ENCODE results near the gene HUWE1. TPM values are rescaled to one million over a fixed set of nuclear protein-coding genes. Genes with fewer than 3 reads are reported as not detected.
A peak's percentile ranks its signal among the peaks of the same experiment; 100 is the strongest.

The HUWE1 gene
- total RNA-seq, 1 donor, result 105 TPM

DNA sequence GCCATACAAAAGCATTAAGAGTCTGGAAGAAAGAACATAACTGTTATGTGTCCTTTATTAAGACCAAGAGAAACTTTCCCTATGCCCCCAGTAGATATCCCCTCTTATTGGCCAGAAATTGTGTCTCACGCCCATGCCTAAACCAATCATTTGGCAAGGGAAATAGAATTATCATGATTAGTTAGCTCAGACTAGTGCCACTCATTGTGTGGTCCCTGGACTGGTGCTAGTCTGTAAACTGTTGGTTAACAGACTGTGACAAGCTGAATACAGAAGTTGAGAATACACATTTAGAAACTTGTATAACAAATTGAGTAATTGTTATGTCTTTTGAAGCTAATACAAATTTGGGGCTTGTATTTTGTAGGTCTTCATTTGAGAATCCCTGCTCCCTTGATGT is 8.1 kb upstream of the HUWE1 start:
- DNase-seq (ENCODE audit: low read depth in 2 of 3, low spot score in 2 of 3), result no peak

DNA sequence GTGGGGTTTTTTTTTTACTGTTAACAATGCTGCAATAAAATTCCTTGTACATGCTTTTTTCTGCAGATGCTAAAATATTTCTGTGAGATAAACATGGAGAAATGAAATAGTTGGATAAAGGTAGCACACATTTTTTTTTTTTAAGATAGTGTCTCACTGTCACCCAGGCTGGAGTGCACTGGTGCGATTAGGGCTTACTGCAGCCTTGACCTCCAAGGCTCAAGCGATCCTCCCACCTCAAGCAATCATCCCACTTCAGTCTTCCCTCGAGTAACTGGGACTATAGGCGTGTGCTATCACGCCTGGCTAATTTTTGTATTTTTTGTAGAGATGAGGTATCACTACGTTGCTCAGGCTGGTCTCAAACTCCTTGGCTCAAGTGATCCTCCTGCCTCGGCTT is 1.8 kb upstream of the HUWE1 start:
- DNase-seq (ENCODE audit: low read depth in 2 of 3, low spot score in 2 of 3), result no peak

DNA sequence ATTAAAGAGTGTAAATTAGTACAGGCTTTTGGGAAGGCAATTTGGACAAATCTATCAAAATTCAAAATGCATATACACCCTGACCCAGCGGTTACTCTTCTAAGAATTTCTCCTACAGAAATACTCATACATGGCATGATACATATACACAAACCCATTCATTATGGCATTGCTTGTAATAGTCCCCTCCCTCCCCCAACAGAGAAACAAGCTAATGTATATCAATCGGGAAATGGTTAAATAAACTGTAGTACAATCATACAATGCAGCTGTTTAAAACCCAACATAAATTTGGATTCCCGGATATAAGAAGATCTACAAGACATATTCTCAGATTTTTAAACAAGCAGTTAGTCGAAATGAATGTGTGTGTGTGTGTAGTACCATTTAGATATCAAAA is 808 bp downstream of the HUWE1 start:
- no peak for DNase-seq (ENCODE audit: low read depth in 2 of 3, low spot score in 2 of 3)

DNA sequence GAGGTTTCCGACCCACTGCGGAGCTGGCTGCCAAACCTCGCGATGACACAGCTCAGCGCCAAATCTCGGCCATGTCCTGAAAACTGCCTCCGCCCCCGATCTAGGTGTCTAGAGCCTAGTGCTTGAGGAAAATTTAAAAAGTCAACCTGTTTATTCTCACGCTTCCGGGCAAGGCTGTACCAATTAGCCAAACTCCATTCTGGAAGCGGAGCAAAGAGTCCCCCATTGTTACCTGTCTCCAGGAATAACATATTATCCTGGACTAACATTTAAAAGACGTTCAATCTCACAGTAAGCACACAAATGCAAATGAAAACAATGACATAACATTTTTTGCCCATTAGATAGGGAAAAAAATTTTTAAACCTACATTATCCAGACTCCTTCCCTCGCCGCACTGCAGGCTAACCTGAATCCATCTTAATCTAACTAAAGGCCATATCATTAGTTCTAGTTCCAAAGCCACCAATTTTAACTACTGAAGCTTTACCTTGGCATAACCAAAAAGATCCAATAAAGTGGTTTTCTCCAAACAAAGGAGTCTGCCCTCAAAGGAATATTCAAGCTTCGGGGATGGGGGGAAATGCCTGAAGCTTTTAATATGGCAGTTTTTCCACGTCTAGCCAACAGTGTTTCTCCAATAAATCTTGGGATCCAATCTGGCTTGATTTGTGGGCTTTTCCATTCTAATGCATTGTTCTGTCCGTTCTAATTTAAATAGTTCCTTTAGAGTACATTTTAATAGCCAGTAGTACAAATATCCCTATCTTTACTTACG is 1.9 kb downstream of the HUWE1 start:
- no peak for DNase-seq (ENCODE audit: low read depth in 2 of 3, low spot score in 2 of 3)

DNA sequence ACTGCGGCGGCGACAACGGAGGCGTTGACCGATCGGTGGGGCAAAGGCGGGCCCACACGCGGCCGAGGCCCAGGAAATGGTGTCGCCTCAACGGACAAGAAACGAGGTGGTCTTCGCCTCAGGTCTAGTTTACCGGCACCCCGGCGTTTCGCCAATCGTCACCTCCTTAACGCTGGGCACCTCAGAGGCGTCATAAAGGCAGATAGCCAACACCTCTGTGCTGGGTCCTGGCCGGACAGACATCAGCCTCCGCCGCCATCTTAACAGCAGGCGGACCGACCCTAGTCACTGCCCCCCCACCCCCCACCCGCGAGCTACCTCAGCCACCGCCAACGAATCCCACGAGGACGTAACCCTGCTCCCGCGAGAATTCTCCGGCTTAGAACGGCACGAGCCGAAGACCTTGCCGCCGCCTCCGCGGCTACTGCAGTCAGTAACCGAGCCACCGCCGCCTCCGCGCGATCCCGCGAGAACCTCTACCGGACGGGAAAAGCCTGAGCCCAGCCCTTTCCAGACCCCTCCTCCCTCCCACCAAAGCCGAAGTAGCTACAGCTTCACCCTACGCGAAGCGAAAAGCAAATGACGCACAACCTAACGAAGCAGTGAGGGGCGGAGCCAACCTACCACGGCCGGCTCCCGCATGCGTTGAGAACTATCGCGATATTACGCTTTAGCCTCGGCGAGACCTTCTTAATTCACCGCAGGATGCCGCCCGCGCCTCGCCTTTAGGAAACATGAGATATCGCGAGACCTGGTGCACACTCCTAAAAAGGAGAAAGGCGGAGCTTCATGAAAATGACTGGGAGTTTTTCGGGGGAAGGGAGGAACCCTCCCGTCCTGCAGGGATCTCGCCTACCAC is 2.7 kb downstream of the HUWE1 start:
- DNase-seq (ENCODE audit: low read depth in 2 of 3, low spot score in 2 of 3), result peak; percentile 82 to 98 (median 96)

DNA sequence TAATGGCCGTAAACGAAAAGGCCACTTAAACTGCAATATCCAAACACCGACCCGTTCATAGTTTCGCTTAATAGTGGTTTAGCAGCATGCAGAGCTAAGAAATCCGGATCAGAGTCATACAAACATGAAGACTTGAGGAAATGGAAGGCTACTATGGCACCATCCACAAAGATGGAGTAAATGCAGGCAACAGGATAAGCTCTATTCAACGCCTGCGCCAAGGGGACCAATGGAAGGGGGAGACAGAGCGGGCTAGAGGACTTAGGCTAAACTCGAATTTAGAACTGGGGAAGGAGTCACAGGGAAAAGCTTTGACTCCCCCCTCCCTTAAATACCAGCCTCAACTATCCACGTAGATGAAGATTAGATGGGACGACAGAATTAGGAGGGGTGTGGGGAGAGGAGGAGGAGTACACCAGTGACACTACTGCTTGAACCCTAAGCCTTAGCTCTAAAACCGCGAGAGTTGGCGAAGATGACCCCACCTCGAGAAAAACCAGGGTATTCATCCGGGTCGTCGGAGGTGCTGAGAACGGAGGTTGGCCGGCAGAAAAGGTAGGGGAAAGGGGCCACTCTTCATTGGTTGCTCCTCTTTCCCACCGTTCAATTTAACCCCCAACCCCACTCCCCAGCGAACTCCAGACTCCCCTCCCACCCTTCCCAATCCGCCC is 3.5 kb downstream of the HUWE1 start:
- peak in 2 of 3 donors; percentile 43 to 72 for DNase-seq (ENCODE audit: low read depth in 2 of 3, low spot score in 2 of 3)

DNA sequence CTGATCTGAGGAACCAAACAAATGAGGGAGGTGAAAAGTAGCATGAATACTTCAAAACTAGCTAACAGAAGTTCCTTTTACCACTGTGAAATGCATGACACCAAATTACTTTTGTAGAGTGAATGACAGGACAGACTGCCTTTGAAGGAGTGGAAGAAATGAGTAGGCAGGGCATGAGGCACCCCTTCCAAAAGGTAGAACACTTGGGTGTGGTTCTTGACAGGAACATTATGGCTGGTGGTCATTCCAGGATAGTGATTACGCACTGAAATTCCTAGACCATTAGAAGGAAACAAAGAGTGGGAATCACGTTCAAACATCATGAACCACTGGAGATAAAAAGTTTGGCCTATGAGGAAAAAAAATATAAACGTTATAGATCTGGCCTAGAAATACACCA is 4.9 kb downstream of the HUWE1 start:
- DNase-seq (ENCODE audit: low read depth in 2 of 3, low spot score in 2 of 3), result no peak

DNA sequence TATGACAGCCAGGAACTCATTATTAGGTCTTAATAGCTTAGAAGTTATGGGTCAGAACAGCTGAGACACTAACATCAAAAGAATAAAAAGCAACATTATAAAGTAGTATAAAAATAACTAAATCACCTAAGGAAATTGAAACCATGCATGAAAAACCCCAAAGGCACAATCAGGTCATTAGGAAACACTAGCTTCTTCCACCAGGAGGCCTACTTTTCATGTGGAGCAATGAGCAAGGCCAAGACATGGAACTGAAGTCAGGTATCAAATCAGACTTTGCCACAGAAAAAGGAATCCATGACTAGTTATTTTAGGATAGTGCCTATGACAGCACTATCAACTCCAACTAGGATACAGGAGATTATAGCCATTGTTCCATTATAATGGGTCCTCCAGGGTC is 7.9 kb downstream of the HUWE1 start:
- peak in 2 of 3 donors; percentile 17 to 50 for DNase-seq (ENCODE audit: low read depth in 2 of 3, low spot score in 2 of 3)

DNA sequence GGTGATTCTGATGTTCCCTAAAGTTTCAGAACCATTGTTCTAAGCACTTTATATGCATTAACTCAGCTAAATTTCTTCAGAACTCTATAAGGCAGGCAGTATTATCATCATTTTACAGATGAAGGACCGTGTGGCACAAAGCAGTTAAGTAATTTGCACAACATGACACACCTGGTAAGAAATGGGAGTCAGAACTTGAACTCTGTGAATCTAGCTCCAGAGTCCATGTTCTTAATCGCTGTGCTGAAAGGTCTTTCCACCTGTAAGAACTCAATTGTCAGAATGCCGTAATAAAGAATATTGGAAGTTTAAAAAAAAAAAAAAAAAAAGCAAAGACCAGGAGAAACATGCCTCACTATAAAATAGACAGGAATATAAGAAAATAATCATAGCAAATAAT is 9.2 kb downstream of the HUWE1 start:
- no peak for DNase-seq (ENCODE audit: low read depth in 2 of 3, low spot score in 2 of 3)

DNA sequence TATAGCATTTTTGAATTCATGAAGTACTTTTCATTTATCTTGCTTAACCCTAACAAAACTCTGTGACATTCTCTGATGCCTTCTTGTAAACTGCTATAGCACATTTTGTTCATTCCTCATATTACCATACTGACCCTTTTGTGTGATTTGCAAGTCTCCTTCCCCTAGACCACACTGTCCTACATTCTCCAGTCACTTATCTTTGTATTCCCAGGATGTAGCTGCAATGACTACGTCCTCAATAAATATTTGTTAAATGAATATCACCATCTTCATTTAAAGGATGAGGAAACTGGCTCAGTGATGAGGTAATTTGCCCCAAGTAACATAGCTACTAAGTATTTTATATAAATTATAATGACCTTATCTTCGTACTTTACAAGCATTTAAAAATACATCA is 11.9 kb downstream of the HUWE1 start:
- DNase-seq (ENCODE audit: low read depth in 2 of 3, low spot score in 2 of 3), result no peak

DNA sequence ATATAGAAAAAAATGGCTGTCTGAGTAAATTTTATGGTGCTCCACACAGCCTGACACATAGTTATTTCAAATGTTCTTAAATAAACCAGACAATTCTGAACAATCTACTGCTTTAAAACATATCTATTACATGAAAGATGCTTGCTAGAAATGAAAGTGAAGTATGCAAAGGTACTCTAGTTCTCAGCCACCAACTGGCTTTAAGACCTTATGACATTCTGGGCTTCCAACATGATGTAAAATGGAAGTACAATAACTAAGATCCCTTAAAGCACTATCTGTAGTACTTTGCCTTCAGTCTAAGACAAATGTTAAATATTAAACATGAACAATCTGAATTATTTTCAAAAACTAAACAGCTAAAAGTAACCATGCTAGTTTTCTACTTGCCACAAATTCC is 17.3 kb downstream of the HUWE1 start:
- no peak for DNase-seq (ENCODE audit: low read depth in 2 of 3, low spot score in 2 of 3)

DNA sequence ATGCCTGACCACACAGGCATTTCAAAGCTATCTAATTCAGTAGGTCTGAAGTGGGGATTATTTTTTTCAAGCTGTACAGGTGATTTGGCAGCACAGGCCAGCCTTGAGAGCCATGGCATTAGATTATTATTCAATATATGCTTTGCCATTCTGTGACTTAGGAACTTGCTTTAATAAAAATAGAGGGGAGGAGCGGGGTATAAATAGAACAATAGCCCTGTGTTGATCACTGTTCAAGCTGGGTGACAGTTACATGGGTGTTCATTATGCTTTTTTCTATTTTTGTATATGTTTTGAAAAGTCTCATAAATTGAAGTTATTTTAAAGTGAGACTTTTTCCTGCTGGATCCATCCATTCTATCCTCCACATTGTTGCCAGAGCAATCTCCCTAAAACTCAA is 20.3 kb downstream of the HUWE1 start:
- DNase-seq (ENCODE audit: low read depth in 2 of 3, low spot score in 2 of 3), result no peak

DNA sequence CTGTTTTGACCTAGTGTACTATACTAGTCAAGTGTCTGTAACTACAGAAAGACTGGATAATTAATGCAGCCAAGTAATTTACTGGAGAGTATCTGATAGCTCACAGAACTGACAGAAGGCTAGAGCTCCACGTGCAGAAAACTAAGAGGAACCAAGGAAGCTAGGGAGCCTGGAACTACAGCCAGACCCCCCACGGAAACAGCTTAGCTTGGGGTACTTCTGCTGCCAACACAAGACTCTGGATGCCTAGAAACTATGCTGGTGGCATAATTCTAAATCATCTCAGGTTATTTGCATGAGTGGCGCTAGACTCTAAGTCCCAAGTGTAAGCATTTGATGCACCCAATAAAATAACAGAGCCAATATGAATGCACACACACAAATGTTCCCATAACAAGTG is 26.5 kb downstream of the HUWE1 start:
- no peak for DNase-seq (ENCODE audit: low read depth in 2 of 3, low spot score in 2 of 3)

DNA sequence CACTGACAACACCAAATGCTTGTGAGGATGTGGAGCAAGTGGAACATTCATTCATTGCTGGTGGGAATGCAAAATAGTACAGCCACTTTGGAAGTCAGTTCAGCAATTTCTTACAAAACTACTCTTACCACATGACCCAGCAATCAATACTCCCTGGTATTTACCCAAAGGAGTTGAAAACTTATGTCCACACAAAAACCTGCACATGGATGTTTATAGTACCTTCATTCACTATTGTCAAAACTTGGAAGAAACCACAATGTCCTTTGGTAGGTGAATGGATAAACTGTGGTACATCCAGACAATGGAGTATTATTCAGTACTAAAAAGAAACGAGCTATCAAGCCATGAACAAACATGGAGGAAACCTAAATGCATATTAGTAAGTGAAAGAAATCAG is 27.5 kb downstream of the HUWE1 start:
- no peak for DNase-seq (ENCODE audit: low read depth in 2 of 3, low spot score in 2 of 3)

DNA sequence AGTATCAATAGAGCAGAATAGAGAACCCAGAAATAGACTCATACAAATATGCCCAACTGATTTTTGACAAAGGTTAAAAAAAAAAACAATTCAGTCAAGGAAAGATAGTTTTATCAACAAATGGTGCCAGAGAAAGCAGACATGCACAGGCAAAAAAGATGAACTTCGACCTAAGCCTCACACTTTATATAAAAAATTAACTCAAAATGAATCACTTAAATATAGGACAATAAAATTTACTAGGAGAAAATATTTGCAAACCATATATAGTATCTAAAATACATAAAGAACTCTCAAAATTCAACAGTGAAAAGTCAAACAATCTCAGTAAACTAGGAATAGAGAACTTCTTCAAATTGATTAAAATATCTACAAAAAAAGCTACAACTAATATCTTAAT is 29.7 kb downstream of the HUWE1 start:
- DNase-seq (ENCODE audit: low read depth in 2 of 3, low spot score in 2 of 3), result no peak

DNA sequence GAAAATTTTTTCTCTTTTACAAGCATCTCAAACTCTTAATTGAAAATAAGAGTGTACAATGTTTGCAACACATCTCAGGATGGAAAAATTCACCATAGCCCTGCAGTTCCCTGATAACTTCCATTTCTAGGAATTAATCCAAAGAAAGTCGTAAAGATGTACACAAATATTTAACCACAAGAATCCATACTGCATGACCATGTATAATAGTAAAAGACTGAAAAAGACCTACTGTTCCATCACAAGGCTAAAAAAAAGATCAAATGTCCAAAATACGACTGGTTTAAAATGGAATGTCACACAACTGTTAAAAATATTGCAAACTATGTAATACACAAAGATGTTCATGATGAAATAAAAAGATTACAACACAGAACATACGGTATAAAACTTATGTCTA is 32.1 kb downstream of the HUWE1 start:
- DNase-seq (ENCODE audit: low read depth in 2 of 3, low spot score in 2 of 3), result no peak

DNA sequence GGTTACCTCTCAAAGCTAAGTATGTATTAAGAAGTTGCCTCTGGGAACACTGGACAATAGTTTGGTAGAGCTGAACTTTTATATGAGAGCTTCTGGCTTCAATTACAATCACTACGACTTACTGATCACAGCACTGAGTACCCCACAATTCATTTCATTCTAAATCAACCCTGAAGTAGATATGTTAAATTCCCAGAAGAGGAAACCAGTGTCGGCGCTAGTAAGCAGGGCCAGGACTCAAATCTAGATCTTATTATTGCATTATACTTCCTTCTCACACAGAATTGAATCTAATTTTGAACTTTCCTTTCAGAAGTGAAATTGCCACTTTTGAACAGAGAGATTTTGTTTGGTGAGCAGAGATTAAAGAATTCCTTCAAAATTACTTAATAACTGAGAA is 41.8 kb downstream of the HUWE1 start:
- DNase-seq (ENCODE audit: low read depth in 2 of 3, low spot score in 2 of 3), result no peak

DNA sequence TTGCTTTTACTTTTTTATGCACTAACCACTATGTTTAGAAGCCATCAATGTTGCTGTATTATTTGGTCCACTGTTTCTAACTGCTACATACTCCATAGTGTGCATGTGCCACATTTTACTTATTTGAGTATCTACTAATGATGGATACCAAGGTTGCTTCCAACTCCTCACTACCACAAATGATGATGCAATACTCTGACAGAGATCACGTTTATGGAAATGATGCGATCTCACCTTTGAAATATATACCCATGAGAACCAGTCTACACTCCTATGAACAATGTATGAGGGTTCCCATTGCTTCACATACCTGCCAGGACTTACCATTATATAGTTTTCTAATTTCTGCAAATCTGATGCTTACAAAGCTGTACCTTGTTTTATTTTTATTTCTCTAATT is 44.2 kb downstream of the HUWE1 start:
- DNase-seq (ENCODE audit: low read depth in 2 of 3, low spot score in 2 of 3), result no peak

DNA sequence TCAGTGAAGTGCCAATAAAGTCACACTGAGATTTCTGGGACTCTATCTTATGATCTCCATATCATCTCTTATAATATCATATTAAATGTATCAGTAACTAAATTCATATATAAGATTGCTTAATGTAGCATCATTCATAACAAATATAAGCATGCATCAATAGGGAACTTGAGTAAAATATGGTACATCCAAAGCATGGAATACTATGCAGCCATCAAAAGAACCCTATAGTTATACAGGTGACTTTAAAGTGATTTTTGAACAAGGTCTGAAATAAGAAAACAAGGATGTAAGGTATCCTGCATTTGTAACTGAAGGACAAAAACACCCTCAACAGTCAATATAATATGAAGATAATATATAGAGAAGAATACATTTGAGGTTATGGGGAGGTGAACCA is 47.3 kb downstream of the HUWE1 start:
- no peak for DNase-seq (ENCODE audit: low read depth in 2 of 3, low spot score in 2 of 3)

DNA sequence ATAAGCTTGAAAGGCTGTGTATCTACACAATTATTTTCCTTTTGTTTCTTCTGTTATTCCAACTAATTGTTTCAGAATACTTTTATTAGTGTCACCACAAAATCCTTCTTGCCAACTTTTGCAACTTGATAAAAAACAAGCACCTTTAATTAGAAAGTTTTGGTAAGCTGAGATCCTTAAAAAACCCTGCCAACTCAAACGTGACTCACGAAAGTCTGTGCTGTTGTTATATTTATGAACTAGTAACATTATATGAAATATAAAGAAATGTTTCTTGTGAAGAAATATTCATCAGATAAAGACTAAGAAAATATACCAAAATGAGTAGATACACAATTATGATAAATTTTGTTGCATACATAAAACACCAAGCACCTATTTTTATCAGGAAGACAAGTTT is 49.0 kb downstream of the HUWE1 start:
- no peak for DNase-seq (ENCODE audit: low read depth in 2 of 3, low spot score in 2 of 3)

DNA sequence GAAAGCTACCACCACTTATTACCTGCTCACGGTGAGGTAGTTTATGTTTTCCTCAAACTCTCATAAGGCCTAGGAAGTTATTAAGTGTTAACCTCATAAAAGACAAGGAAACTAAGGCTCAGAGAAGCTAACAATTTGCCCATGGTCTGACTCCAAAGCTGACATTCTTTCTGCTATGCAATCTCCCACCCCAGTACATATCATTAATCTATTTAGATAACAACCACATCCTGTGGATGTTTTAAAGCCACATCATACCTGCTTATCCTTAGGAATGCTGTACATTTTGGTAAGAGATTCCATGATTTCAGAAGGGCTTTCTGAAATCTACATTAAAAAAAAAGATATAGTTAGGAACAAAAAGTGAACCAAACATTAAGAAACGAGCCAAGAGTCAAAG is 55.4 kb downstream of the HUWE1 start:
- no peak for DNase-seq (ENCODE audit: low read depth in 2 of 3, low spot score in 2 of 3)

DNA sequence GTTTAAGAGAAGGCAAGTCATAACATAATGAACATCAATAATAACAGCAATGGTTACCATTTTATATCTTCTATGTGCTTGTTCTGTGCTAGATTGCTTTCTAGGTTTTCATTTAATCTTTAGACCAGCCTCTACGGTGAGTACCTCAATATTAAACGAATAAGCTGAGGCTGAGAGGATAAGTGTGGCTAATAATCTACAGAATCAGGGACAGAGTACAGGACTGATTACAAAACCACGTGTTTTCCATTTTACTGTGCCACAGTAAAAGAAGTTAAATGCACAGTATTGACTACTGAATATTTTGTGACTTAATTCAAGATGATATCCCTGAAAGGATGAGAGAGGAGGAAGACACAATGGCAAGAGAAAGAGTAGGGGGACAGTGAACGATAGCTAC is 56.3 kb downstream of the HUWE1 start:
- no peak for DNase-seq (ENCODE audit: low read depth in 2 of 3, low spot score in 2 of 3)

Measured in hematopoietic multipotent progenitor cell (in vitro differentiated cells).